ENCODE measurements around the gene ITGAE. TPM values are rescaled to one million over a fixed set of nuclear protein-coding genes. Genes with fewer than 3 reads are reported as not detected.

The ITGAE gene
- total RNA-seq, 1 donor from 2014 or later: 24.5 TPM

- H3K27ac Mint-ChIP-seq (ENCODE audit: unreplicated experiment): no peak overlapping the region
- TF ChIP-seq, protein P1, sequence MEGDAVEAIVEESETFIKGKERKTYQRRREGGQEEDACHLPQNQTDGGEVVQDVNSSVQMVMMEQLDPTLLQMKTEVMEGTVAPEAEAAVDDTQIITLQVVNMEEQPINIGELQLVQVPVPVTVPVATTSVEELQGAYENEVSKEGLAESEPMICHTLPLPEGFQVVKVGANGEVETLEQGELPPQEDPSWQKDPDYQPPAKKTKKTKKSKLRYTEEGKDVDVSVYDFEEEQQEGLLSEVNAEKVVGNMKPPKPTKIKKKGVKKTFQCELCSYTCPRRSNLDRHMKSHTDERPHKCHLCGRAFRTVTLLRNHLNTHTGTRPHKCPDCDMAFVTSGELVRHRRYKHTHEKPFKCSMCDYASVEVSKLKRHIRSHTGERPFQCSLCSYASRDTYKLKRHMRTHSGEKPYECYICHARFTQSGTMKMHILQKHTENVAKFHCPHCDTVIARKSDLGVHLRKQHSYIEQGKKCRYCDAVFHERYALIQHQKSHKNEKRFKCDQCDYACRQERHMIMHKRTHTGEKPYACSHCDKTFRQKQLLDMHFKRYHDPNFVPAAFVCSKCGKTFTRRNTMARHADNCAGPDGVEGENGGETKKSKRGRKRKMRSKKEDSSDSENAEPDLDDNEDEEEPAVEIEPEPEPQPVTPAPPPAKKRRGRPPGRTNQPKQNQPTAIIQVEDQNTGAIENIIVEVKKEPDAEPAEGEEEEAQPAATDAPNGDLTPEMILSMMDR (IDR thresholded peaks at IDR 0.05): no peak
Measured at GRCh38 chr17:3679531-3680126, 121.4 kb downstream of the ITGAE start.

DNA sequence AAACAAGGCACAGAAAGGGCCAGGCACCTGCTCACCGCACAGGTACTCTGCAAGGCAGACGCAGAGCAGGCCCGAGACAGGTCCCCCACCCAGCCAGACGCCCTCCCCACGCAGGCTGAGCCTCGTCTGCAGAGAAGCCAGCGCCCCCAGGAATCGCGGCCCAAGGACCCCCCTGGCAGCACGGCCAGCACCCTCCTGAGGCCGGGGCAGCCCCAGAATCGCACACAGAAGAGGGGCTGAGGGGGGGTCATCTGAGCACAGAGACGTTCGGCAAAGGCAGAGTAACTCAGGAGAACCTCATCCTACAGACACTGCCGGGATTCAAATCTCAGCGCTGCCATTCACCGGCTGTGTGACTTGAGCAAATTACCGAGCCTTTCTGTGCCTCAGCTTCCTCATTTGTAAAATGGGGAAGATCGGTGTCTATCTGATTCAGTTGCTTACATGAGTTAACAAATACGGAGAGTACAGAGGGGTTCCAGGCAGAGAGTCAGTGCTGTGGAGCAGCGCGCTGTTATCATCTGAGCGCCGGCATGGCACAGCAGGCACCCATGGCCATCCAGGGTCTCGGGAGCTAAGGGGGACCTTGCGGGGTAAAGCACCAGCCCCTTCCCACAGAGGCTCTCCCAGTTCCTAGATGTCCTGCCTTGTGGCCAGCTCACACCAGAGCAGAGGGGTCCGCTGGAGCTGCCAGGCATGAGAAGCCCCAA lies 122.0 kb downstream of the ITGAE start:
- no peaks in the 10 kb centered on the region for H3K27me3 Mint-ChIP-seq (ENCODE audit: unreplicated experiment)
- no peaks in the 10 kb centered on the region for H3K36me3 Mint-ChIP-seq (ENCODE audit: unreplicated experiment)
- TF ChIP-seq, protein P1 (IDR thresholded peaks at IDR 0.05): no peak
- no peak for DNase-seq (ENCODE audit: extremely low spot score, unreplicated experiment)
- no peak overlapping the region for H3K27ac Mint-ChIP-seq (ENCODE audit: unreplicated experiment)
- H3K9me3 Mint-ChIP-seq (ENCODE audit: unreplicated experiment): no peaks in the 10 kb centered on the region
- no peaks in the 10 kb centered on the region for H3K4me1 Mint-ChIP-seq (ENCODE audit: unreplicated experiment)
- H3K4me3 Mint-ChIP-seq (ENCODE audit: unreplicated experiment): no peak overlapping the region

More at GRCh38 chr17:3679531-3680126, 121.4 kb downstream of the ITGAE start:
- Mint-ChIP-seq H3K27me3 (ENCODE audit: unreplicated experiment) (no peaks in the 10 kb centered on the region), H3K4me3 (ENCODE audit: unreplicated experiment) (no peak overlapping the region), H3K9me3 (ENCODE audit: unreplicated experiment) (no peaks in the 10 kb centered on the region), H3K4me1 (ENCODE audit: unreplicated experiment) (no peaks in the 10 kb centered on the region), H3K36me3 (ENCODE audit: unreplicated experiment) (no peaks in the 10 kb centered on the region)
- no peak for DNase-seq (ENCODE audit: extremely low spot score, unreplicated experiment)

GRCh38 chr17:3678095-3678820 lies 122.7 kb downstream of the ITGAE start:
- Mint-ChIP-seq H3K36me3 (ENCODE audit: unreplicated experiment) (no peaks in the 10 kb centered on the region), H3K4me3 (ENCODE audit: unreplicated experiment) (no peak overlapping the region), H3K27ac (ENCODE audit: unreplicated experiment) (no peak overlapping the region), H3K4me1 (ENCODE audit: unreplicated experiment) (no peaks in the 10 kb centered on the region), H3K27me3 (ENCODE audit: unreplicated experiment) (no peaks in the 10 kb centered on the region), H3K9me3 (ENCODE audit: unreplicated experiment) (no peaks in the 10 kb centered on the region)
- DNase-seq (ENCODE audit: extremely low spot score, unreplicated experiment): no peak
- TF ChIP-seq, protein P1 (IDR thresholded peaks at IDR 0.05): no peak

DNA sequence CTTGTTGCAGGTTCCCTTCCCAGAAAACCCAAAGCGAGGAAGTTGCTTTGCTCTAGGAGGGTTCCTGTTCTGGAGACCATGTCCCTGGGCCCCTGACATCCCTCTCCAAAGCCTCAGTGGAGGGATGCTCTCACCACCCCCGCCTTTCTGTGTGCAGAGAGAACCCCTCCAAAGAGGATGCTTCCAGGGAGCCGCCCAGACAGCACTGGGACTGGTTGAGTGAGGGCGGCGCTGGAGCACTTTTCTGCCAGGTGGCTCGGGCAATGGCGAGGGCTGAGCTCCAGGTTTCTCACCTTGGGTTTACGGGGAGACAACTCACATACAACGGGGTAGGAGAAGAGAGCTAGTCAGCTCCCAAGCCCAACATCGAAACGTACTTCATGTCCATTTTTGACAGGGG lies 125.1 kb downstream of the ITGAE start:
- Mint-ChIP-seq H3K27ac (ENCODE audit: unreplicated experiment) (no peak overlapping the region), H3K36me3 (ENCODE audit: unreplicated experiment) (no peaks in the 10 kb centered on the region), H3K4me3 (ENCODE audit: unreplicated experiment) (no peak overlapping the region), H3K4me1 (ENCODE audit: unreplicated experiment) (no peaks in the 10 kb centered on the region), H3K27me3 (ENCODE audit: unreplicated experiment) (no peaks in the 10 kb centered on the region), H3K9me3 (ENCODE audit: unreplicated experiment) (no peaks in the 10 kb centered on the region)
- TF ChIP-seq, protein P1 (IDR thresholded peaks at IDR 0.05): no peak
- DNase-seq (ENCODE audit: extremely low spot score, unreplicated experiment): no peak

DNA sequence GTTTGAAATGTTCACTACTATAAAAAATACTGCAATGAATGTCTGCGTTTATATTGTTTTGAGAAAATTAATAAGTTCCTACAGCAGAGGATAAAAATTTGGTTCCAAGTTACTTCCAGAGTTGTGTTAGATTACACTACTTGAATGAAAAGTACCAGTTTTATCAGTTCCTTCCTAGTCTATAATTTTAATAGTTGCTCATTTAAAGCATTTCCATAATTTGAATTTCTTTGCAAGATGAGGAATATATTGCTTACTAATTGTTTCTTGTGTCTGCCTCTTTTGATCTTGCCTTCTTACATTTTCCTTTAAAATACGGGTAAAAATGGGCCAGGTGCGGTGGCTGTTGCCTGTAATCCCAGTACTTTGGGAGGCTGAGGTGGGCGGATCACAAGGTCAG lies 128.4 kb downstream of the ITGAE start:
- H3K27ac Mint-ChIP-seq (ENCODE audit: unreplicated experiment): no peak overlapping the region
- no peak for DNase-seq (ENCODE audit: extremely low spot score, unreplicated experiment)
- H3K4me1 Mint-ChIP-seq (ENCODE audit: unreplicated experiment): peaks cover 9% of the 10 kb centered on the region
- no peak overlapping the region for H3K4me3 Mint-ChIP-seq (ENCODE audit: unreplicated experiment)
- TF ChIP-seq, protein P1 (IDR thresholded peaks at IDR 0.05): no peak
- no peaks in the 10 kb centered on the region for H3K27me3 Mint-ChIP-seq (ENCODE audit: unreplicated experiment)
- peaks cover 2% of the 10 kb centered on the region for H3K36me3 Mint-ChIP-seq (ENCODE audit: unreplicated experiment)
- no peaks in the 10 kb centered on the region for H3K9me3 Mint-ChIP-seq (ENCODE audit: unreplicated experiment)

Data from osteocyte (in vitro differentiated cells).